GM10266 (cell line): Measurements from ENCODE around the gene HOXC10.

Source experiments
- DNase-seq: peaks from one replicate; pipeline ENCODE4 v3.0.0; 2012; ENCODE audit errors: extremely low spot score
- CTCF ChIP-seq: IDR thresholded peaks from 2 replicates; pipeline ENCODE4 v1.5.1; 2012; ENCODE audit warnings: mild to moderate bottlenecking, low read depth; ENCODE audit not compliant: control insufficient read depth, insufficient read depth; ENCODE audit errors: missing control alignments

HOXC10 gene

GRCh38 chr12:53992377-53992889, 7.5 kb downstream of the HOXC10 start:
- no peak for TF ChIP-seq CTCF
- no peak for DNase-seq

- DNase-seq: no peak
- TF ChIP-seq CTCF: no peak
These were observed 8.4 kb downstream of the HOXC10 start for GRCh38 chr12:53993162-53994008.

GRCh38 chr12:53994009-53994263, 9.0 kb downstream of the HOXC10 start:
- no peak for DNase-seq
- TF ChIP-seq CTCF: no peak

GRCh38 chr12:53994264-53995001, 9.5 kb downstream of the HOXC10 start:
- TF ChIP-seq CTCF: no peak
- no peak for DNase-seq

GRCh38 chr12:53995002-53995377, 10.0 kb downstream of the HOXC10 start:
- DNase-seq: no peak
- TF ChIP-seq CTCF: no peak

GRCh38 chr12:53995378-53996239, 10.7 kb downstream of the HOXC10 start:
- DNase-seq: peak; percentile 72
- TF ChIP-seq CTCF: no peak
